GM06990 (cell line): ENCODE measurements around the gene GDPD3.
A peak's percentile ranks its signal among the peaks of the same experiment; 100 is the strongest.

Experiments
- DNase-seq: peaks from one replicate; pipeline ENCODE4 v3.0.0-alpha.2; 2011; ENCODE audit not compliant: insufficient read length; ENCODE audit errors: extremely low read depth
- H3K27me3 ChIP-seq: replicated peaks from 2 replicates; pipeline ENCODE4 v1.6.0; 2011; ENCODE audit warnings: low read length; ENCODE audit not compliant: control insufficient read depth, insufficient read depth
- H3K36me3 ChIP-seq: 2 replicates; pipeline ENCODE4 v1.5.1; 2011; ENCODE audit warnings: low read length; ENCODE audit not compliant: control insufficient read depth, insufficient read depth
- H3K4me3 ChIP-seq: replicated peaks from 2 replicates; pipeline ENCODE4 v1.5.1; 2011; ENCODE audit warnings: low read depth, mild to moderate bottlenecking, control low read depth, low read length
- CTCF ChIP-seq: IDR thresholded peaks from 2 replicates; pipeline ENCODE4 v1.5.1; 2011; ENCODE audit warnings: low read length, control low read depth, mild to moderate bottlenecking, inconsistent platforms; ENCODE audit not compliant: insufficient read depth, poor library complexity, severe bottlenecking

GDPD3 gene

GRCh38 chr16:30112197-30113030, 923 bp downstream of the GDPD3 start:
- Histone ChIP-seq H3K27me3 (no peaks in the 10 kb centered on the region), H3K36me3 (peaks cover 2% of the 10 kb centered on the region; the same call in 1 of the 2 replicates), H3K4me3 (no peak overlapping the region)
- peak; percentile 56 for DNase-seq
- TF ChIP-seq CTCF = peak; percentile 82

GRCh38 chr16:30110661-30111060, 2.7 kb downstream of the GDPD3 start:
- TF ChIP-seq CTCF = no peak

GRCh38 chr16:30108059-30108850, 5.1 kb downstream of the GDPD3 start:
- no peak for TF ChIP-seq CTCF
- Histone ChIP-seq H3K36me3 (no peaks in the 10 kb centered on the region), H3K4me3 (no peak overlapping the region), H3K27me3 (no peaks in the 10 kb centered on the region)
- no peak for DNase-seq

More at GRCh38 chr16:30110661-30111060, 2.7 kb downstream of the GDPD3 start:
- Histone ChIP-seq H3K27me3 (no peaks in the 10 kb centered on the region), H3K4me3 (no peak overlapping the region), H3K36me3 (no peaks in the 10 kb centered on the region)
- DNase-seq = no peak

GRCh38 chr16:30104492-30104891, 8.8 kb downstream of the GDPD3 start:
- no peak for DNase-seq
- Histone ChIP-seq H3K27me3 (no peaks in the 10 kb centered on the region), H3K36me3 (no peaks in the 10 kb centered on the region), H3K4me3 (no peak overlapping the region)
- no peak for TF ChIP-seq CTCF

- DNase-seq = no peak
- no peak overlapping the region for H3K4me3 ChIP-seq
- TF ChIP-seq CTCF = no peak
- no peaks in the 10 kb centered on the region for H3K27me3 ChIP-seq
- H3K36me3 ChIP-seq = no peaks in the 10 kb centered on the region
These were observed 9.2 kb downstream of the GDPD3 start for GRCh38 chr16:30104090-30104489.
